ENCODE measurements around the gene SLC26A8.

DNA sequence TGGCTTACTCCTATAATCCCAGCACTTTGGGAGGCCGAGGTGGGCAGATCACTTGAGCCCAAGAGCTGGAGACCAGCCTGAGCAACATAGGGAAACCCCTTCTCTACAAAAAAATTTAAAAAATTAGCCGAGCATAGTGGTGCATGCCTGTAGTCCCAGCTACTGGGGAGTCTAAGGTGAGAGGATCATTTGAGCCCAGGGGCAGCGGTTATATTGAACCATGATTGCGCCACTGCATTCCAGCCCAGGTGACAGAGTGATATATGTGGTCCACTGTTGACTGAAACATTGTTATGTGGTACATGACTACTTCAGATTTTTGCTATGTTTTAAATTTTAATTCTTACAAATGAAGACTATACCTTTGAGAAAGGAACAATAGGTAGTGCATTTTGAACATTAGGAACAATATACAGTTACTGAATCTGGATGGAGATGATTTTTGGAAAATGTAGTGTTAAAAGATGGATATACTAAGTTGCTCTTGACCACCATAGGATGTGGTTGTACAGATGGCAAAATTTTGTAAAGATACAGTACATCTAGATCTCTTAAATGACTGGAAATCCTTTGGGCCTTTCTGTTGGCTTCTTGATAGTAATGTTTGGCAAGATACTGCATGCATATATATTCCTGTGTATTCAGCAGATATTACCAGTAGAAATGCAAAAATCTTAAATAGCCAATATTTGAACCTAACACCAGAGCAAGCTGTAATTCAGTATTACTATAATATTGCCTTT is 39.0 kb upstream of the SLC26A8 start:
- TF ChIP-seq CTCF (IDR thresholded peaks at IDR 0.05) (no peak), POLR2A (IDR thresholded peaks at IDR 0.05) (no peak)
